Liver (tissue), 9 donors: ENCODE measurements around the gene ATL2. TPM values are rescaled to one million over a fixed set of nuclear protein-coding genes. Genes with fewer than 3 reads are reported as not detected.

Experiments
- DNase-seq: peaks from one replicate; pipeline ENCODE4 v3.0.0-alpha.2; 2017; ENCODE audit warnings: low spot score
- H3K27ac ChIP-seq, 2 donors: one replicate each; pipeline ENCODE4 v1.7.0; 2013; ENCODE audit warnings: inconsistent platforms in 2 of 2, low read length in 2 of 2, control low read depth in 1 of 2, low read depth in 1 of 2, mild to moderate bottlenecking in 1 of 2
- H3K27me3 ChIP-seq, 4 donors: one replicate each; pipeline versions ENCODE4 v1.6.1 to v1.7.0; 2013; ENCODE audit warnings: low read length in 3 of 4, inconsistent platforms in 1 of 4, mild to moderate bottlenecking in 1 of 4, moderate library complexity in 1 of 4; ENCODE audit not compliant: control insufficient read depth in 4 of 4, insufficient read depth in 4 of 4
- H3K36me3 ChIP-seq, 4 donors: one replicate each; pipeline versions ENCODE4 v1.6.1 to v1.7.0; 2013; ENCODE audit warnings: low read length in 3 of 4, mild to moderate bottlenecking in 3 of 4, low read depth in 1 of 4, moderate library complexity in 1 of 4; ENCODE audit not compliant: control insufficient read depth in 4 of 4, insufficient read depth in 3 of 4
- H3K4me1 ChIP-seq, 4 donors: one replicate each; pipeline versions ENCODE4 v1.6.1 to v1.7.0; 2013; ENCODE audit warnings: low read length in 3 of 4, mild to moderate bottlenecking in 3 of 4, moderate library complexity in 1 of 4; ENCODE audit not compliant: control insufficient read depth in 4 of 4, insufficient read depth in 4 of 4
- H3K4me3 ChIP-seq, 3 donors: one replicate each; pipeline versions ENCODE4 v1.6.1 to v1.7.0; 2013; ENCODE audit warnings: low read length in 3 of 3, control low read depth in 1 of 3, low read depth in 1 of 3, mild to moderate bottlenecking in 1 of 3
- H3K9ac ChIP-seq, 2 donors: one replicate each; pipeline ENCODE4 v1.7.0; 2013; ENCODE audit warnings: low read length in 2 of 2, mild to moderate bottlenecking in 2 of 2, moderate library complexity in 2 of 2, control low read depth in 1 of 2, low read depth in 1 of 2
- H3K9me3 ChIP-seq, 4 donors: one replicate each; pipeline versions ENCODE4 v1.6.1 to v1.7.0; 2013; ENCODE audit warnings: low read length in 3 of 4; ENCODE audit not compliant: control insufficient read depth in 4 of 4
- EGR1 ChIP-seq, 2 donors: IDR thresholded peaks; 2 replicates each; pipeline ENCODE4 v1.6.1; 2016 to 2018; ENCODE audit warnings: antibody characterized with exemption in 2 of 2, low read depth in 2 of 2
- FOXA1 ChIP-seq: IDR thresholded peaks from 2 replicates; pipeline ENCODE4 v1.6.1; 2016; ENCODE audit warnings: antibody characterized with exemption
- FOXA2 ChIP-seq: IDR thresholded peaks from 2 replicates; pipeline ENCODE4 v1.6.1; 2016; ENCODE audit warnings: antibody characterized with exemption
- GABPA ChIP-seq, 2 donors: IDR thresholded peaks in 1 of 2; conservative IDR thresholded peaks in 1 of 2; 2 replicates each; pipeline ENCODE4 v1.6.1; 2016; ENCODE audit warnings: antibody characterized with exemption in 2 of 2, mild to moderate bottlenecking in 1 of 2, moderate library complexity in 1 of 2
- HNF4A ChIP-seq, 2 donors: conservative IDR thresholded peaks; 2 replicates each; pipeline ENCODE4 v1.6.1; 2016; ENCODE audit warnings: antibody characterized with exemption in 2 of 2, mild to moderate bottlenecking in 2 of 2
- HNF4G ChIP-seq: IDR thresholded peaks from 2 replicates; pipeline ENCODE4 v1.6.1; 2016; ENCODE audit warnings: antibody characterized with exemption
- JUND ChIP-seq, 2 donors: IDR thresholded peaks; 2 replicates each; pipeline ENCODE4 v1.6.1; 2016; ENCODE audit warnings: antibody characterized with exemption in 2 of 2
- MAX ChIP-seq: IDR thresholded peaks from 2 replicates; pipeline ENCODE4 v1.6.1; 2016; ENCODE audit warnings: antibody characterized with exemption
- NR2F2 ChIP-seq: IDR thresholded peaks from 2 replicates; pipeline ENCODE4 v1.6.1; 2016; ENCODE audit warnings: antibody characterized with exemption
- RAD21 ChIP-seq, 2 donors: IDR thresholded peaks; 2 replicates each; pipeline ENCODE4 v1.6.1; 2016; ENCODE audit warnings: antibody characterized with exemption in 2 of 2, mild to moderate bottlenecking in 2 of 2
- REST ChIP-seq: IDR thresholded peaks from 2 replicates; pipeline ENCODE4 v1.6.1; 2016; ENCODE audit warnings: antibody characterized with exemption, mild to moderate bottlenecking
- RXRA ChIP-seq, 2 donors: IDR thresholded peaks; 2 replicates each; pipeline ENCODE4 v1.6.1; 2017 to 2018; ENCODE audit warnings: antibody characterized with exemption in 2 of 2, mild to moderate bottlenecking in 1 of 2
- SP1 ChIP-seq: IDR thresholded peaks from 2 replicates; pipeline ENCODE4 v1.6.1; 2018; ENCODE audit warnings: antibody characterized with exemption, mild to moderate bottlenecking
- TAF1 ChIP-seq: conservative IDR thresholded peaks from 2 replicates; pipeline ENCODE4 v1.6.1; 2016; ENCODE audit warnings: antibody characterized with exemption, mild to moderate bottlenecking
- YY1 ChIP-seq: IDR thresholded peaks from 2 replicates; pipeline ENCODE4 v1.6.1; 2016; ENCODE audit warnings: antibody characterized with exemption, mild to moderate bottlenecking
- WGBS: extraction: QIAGEN DNeasy Blood & Tissue Kit; methylation state at CpG from one replicate; pipeline ENCODE4 v1.1.7; 2013; 5-methylcytosine and 5-hydroxymethylcytosine counted together
- polyA plus RNA-seq, 2 donors: library from polyadenylated mRNA; stranded (reverse) in 1 of 2; unstranded in 1 of 2; fragments of 200-250 nt in 1 of 2; fragments of >200 nt in 1 of 2; fragmentation: Nextera tagmentation in 1 of 2; extraction: Ambion mirVana in 1 of 2; gene quantifications; one replicate each; pipeline versions ENCODE4 v1.2.1 to v1.2.3, GENCODE V29; 2013 to 2015
- total RNA-seq, 2 donors: library from RNA; depleted of rRNA; stranded (reverse); fragments of >200 nt; gene quantifications; one replicate each; pipeline ENCODE4 v1.2.3, GENCODE V29; 2014
- TF ChIP-seq, protein P1 (sequence below): fragments of 150-350 bp; IDR thresholded peaks from 2 replicates; pipeline ENCODE4 v1.5.1; 2017; ENCODE audit warnings: improper control_type of control experiment, low read depth, low read length; ENCODE audit not compliant: missing input control
- TF ChIP-seq, protein P2 (sequence below): IDR thresholded peaks from 2 replicates; pipeline ENCODE4 v1.6.1; 2016; ENCODE audit warnings: antibody characterized with exemption
- donor health status: healthy.
- donor health status: healthy.
- donor health status: healthy.
- donor health status: healthy.
- donor health status: healthy.

ATL2 gene
- total and polyA plus RNA-seq, 4 donors: 21.0 to 163 (median 45.8) TPM

GRCh38 chr2:38327580-38327979, 49.5 kb downstream of the ATL2 start:
- no peak overlapping the region for H3K27ac ChIP-seq
- H3K36me3 ChIP-seq: peaks cover 0 to 5% (median 5%) of the 10 kb centered on the region in 4 donors
- WGBS: 85% methylated on average over 9 of the region's 9 CpGs
- no peak for TF ChIP-seq FOXA1
- TF ChIP-seq EGR1 (IDR thresholded peaks at IDR 0.05; ENCODE audit: low read depth in 2 of 2): no peak
- TF ChIP-seq GABPA (IDR thresholded peaks at IDR 0.05 in 1 of 2, conservative IDR thresholded peaks at IDR 0.05 in 1 of 2): no peak
- TF ChIP-seq RXRA (IDR thresholded peaks at IDR 0.05): peak; percentile 23 to 29
- no peak for TF ChIP-seq RAD21 (IDR thresholded peaks at IDR 0.05)
- H3K4me1 ChIP-seq: peaks cover 0 to 12% (median 5%) of the 10 kb centered on the region in 4 donors
- H3K4me3 ChIP-seq: no peak overlapping the region
- no peak overlapping the region for H3K9ac ChIP-seq
- no peak for DNase-seq
- no peaks in the 10 kb centered on the region for H3K9me3 ChIP-seq
- H3K27me3 ChIP-seq: no peaks in the 10 kb centered on the region

GRCh38 chr2:38323623-38324022, 53.5 kb downstream of the ATL2 start:
- DNase-seq: no peak
- peaks cover 0 to 12% (median 4%) of the 10 kb centered on the region in 4 donors for H3K4me1 ChIP-seq
- peaks cover 0 to 5% (median under 1%) of the 10 kb centered on the region in 4 donors for H3K36me3 ChIP-seq
- no peak overlapping the region for H3K4me3 ChIP-seq
- no peak for TF ChIP-seq FOXA2
- TF ChIP-seq RXRA (IDR thresholded peaks at IDR 0.05): no peak
- TF ChIP-seq MAX: no peak
- TF ChIP-seq GABPA (IDR thresholded peaks at IDR 0.05 in 1 of 2, conservative IDR thresholded peaks at IDR 0.05 in 1 of 2): no peak
- TF ChIP-seq HNF4A (conservative IDR thresholded peaks at IDR 0.05): no peak
- no peak for TF ChIP-seq RAD21 (IDR thresholded peaks at IDR 0.05)
- no peak for TF ChIP-seq JUND (IDR thresholded peaks at IDR 0.05)
- no peak overlapping the region for H3K27ac ChIP-seq
- H3K27me3 ChIP-seq: no peaks in the 10 kb centered on the region
- 79% methylated on average over 6 of the region's 6 CpGs for WGBS
- H3K9ac ChIP-seq: no peak overlapping the region
- H3K9me3 ChIP-seq: no peaks in the 10 kb centered on the region

GRCh38 chr2:38322224-38322914, 54.7 kb downstream of the ATL2 start:
- H3K9ac ChIP-seq: no peak overlapping the region
- no peak for DNase-seq
- no peaks in the 10 kb centered on the region for H3K27me3 ChIP-seq
- H3K9me3 ChIP-seq: no peaks in the 10 kb centered on the region
- peaks cover 0 to 12% (median 4%) of the 10 kb centered on the region in 4 donors for H3K4me1 ChIP-seq
- H3K27ac ChIP-seq: no peak overlapping the region
- TF ChIP-seq RXRA (IDR thresholded peaks at IDR 0.05) (no peak), FOXA2 (no peak), TAF1 (no peak), EGR1 (IDR thresholded peaks at IDR 0.05; ENCODE audit: low read depth in 2 of 2) (no peak), RAD21 (IDR thresholded peaks at IDR 0.05) (no peak), SP1 (no peak), YY1 (no peak), JUND (IDR thresholded peaks at IDR 0.05) (no peak), NR2F2 (no peak), GABPA (IDR thresholded peaks at IDR 0.05 in 1 of 2, conservative IDR thresholded peaks at IDR 0.05 in 1 of 2) (no peak), HNF4A (conservative IDR thresholded peaks at IDR 0.05) (no peak), REST (no peak), FOXA1 (no peak), HNF4G (no peak)
- TF ChIP-seq, protein P1, sequence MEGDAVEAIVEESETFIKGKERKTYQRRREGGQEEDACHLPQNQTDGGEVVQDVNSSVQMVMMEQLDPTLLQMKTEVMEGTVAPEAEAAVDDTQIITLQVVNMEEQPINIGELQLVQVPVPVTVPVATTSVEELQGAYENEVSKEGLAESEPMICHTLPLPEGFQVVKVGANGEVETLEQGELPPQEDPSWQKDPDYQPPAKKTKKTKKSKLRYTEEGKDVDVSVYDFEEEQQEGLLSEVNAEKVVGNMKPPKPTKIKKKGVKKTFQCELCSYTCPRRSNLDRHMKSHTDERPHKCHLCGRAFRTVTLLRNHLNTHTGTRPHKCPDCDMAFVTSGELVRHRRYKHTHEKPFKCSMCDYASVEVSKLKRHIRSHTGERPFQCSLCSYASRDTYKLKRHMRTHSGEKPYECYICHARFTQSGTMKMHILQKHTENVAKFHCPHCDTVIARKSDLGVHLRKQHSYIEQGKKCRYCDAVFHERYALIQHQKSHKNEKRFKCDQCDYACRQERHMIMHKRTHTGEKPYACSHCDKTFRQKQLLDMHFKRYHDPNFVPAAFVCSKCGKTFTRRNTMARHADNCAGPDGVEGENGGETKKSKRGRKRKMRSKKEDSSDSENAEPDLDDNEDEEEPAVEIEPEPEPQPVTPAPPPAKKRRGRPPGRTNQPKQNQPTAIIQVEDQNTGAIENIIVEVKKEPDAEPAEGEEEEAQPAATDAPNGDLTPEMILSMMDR: no peak
- TF ChIP-seq, protein P2, sequence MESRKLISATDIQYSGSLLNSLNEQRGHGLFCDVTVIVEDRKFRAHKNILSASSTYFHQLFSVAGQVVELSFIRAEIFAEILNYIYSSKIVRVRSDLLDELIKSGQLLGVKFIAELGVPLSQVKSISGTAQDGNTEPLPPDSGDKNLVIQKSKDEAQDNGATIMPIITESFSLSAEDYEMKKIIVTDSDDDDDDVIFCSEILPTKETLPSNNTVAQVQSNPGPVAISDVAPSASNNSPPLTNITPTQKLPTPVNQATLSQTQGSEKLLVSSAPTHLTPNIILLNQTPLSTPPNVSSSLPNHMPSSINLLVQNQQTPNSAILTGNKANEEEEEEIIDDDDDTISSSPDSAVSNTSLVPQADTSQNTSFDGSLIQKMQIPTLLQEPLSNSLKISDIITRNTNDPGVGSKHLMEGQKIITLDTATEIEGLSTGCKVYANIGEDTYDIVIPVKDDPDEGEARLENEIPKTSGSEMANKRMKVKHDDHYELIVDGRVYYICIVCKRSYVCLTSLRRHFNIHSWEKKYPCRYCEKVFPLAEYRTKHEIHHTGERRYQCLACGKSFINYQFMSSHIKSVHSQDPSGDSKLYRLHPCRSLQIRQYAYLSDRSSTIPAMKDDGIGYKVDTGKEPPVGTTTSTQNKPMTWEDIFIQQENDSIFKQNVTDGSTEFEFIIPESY: no peak
- H3K36me3 ChIP-seq: peaks cover 1 to 6% (median 3%) of the 10 kb centered on the region in 4 donors
- H3K4me3 ChIP-seq: no peak overlapping the region
